ENCODE measurements around the gene ST3GAL4.

DNA sequence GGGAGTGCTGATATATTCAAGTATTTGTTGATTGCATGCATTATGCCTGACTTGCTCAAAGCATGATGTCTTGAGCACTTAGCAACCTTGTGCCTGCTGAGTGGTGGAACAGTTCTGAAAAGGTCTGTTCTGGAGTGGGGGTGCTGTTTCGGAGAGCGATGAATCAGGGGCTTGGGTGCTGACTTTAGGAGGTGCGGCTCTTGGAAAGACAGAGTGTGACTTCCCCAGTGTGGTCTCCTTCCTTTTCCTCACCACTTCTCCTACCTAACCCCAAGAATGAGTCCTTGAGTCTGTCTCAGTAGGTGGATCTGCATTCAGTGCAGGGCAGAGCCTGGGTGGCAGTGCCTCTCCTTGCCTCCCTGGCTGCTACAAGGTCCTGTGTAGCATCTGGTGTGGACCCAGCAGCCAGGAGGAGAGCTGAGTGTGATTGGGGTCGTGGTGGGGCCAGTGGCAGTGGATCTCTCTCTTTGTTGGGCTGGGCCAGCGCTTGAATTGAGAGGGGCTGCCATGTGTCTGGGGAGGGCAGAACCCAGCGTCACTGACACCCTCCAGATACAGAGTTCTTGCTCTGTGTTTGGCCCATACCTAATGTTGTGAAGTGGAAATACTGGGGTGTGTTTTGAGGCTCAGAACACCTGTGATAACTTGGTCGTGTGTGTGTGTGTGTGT, 35.9 kb downstream of the ST3GAL4 start:
- TF ChIP-seq, protein P1, sequence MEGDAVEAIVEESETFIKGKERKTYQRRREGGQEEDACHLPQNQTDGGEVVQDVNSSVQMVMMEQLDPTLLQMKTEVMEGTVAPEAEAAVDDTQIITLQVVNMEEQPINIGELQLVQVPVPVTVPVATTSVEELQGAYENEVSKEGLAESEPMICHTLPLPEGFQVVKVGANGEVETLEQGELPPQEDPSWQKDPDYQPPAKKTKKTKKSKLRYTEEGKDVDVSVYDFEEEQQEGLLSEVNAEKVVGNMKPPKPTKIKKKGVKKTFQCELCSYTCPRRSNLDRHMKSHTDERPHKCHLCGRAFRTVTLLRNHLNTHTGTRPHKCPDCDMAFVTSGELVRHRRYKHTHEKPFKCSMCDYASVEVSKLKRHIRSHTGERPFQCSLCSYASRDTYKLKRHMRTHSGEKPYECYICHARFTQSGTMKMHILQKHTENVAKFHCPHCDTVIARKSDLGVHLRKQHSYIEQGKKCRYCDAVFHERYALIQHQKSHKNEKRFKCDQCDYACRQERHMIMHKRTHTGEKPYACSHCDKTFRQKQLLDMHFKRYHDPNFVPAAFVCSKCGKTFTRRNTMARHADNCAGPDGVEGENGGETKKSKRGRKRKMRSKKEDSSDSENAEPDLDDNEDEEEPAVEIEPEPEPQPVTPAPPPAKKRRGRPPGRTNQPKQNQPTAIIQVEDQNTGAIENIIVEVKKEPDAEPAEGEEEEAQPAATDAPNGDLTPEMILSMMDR (IDR thresholded peaks at IDR 0.05), result no peak
- TF ChIP-seq ZFX (IDR thresholded peaks at IDR 0.05; ENCODE audit: borderline replicate concordance), result no peak

Measured in 22Rv1 (cell line).